Motor neuron (in vitro differentiated cells): ENCODE measurements around the gene SEMA4G. TPM values are rescaled to one million over a fixed set of nuclear protein-coding genes. Genes with fewer than 3 reads are reported as not detected.

ENCODE experiments used
- total RNA-seq, 8 experiments: library from RNA; unstranded; fragments of 300-600 nt; gene quantifications; 2 replicates each; pipeline versions ENCODE4 v1.2.3 to v1.2.4, GENCODE V29; 2022

The SEMA4G gene
- total RNA-seq, 8 experiments from 2014 or later: 3.2 to 17.0 (median 10.1) TPM

Other genes with a start within 250 kb of the SEMA4G start
- 1 to 10 TPM in 3 of 8 experiments, under 1 TPM in 4, not detected in 1; 0.13 to 2.2 (median 0.77) TPM for gene PAX2, start 223.9 kb upstream of the SEMA4G start, total RNA-seq
- 10 to 100 TPM; 18.9 to 42.7 (median 31.5) TPM for gene SLF2, start 56.5 kb upstream of the SEMA4G start, total RNA-seq
- 100 to 1,000 TPM in 1 of 8 experiments, 10 to 100 TPM in 7; 57.8 to 101 (median 71.6) TPM for gene MRPL43, start 18.0 kb downstream of the SEMA4G start, total RNA-seq
- gene TWNK, start 18.0 kb downstream of the SEMA4G start, total RNA-seq: 10 to 100 TPM in 4 of 8 experiments, 1 to 10 TPM in 4; 5.7 to 31.3 (median 10.5) TPM
- gene LZTS2, start 30.3 kb downstream of the SEMA4G start, total RNA-seq: 10 to 100 TPM; 24.4 to 59.7 (median 48.2) TPM
- gene PDZD7, start 61.6 kb downstream of the SEMA4G start, total RNA-seq: 1 to 10 TPM in 6 of 8 experiments, under 1 TPM in 2; 0.27 to 9.6 (median 3.5) TPM
- gene SFXN3, start 61.7 kb downstream of the SEMA4G start, total RNA-seq: 10 to 100 TPM; 12.9 to 54.6 (median 26.1) TPM
- gene KAZALD1, start 92.5 kb downstream of the SEMA4G start, total RNA-seq: 10 to 100 TPM in 3 of 8 experiments, 1 to 10 TPM in 5; 1.1 to 47.5 (median 2.6) TPM
- under 1 TPM in 5 of 8 experiments, not detected in 3; 0.05 to 0.66 (median 0.45) TPM for gene TLX1, start 161.8 kb downstream of the SEMA4G start, total RNA-seq